Activated naive CD4-positive, alpha-beta T cell treated with anti-CD3 and anti-CD28 coated beads, Interleukin-2, amount 50 U/mL, for 72 hours (primary cell): ENCODE data around the gene SYNM. TPM values are rescaled to one million over a fixed set of nuclear protein-coding genes. Genes with fewer than 3 reads are reported as not detected.

Experiments
- ATAC-seq, 2 donors: fragments of 150-1000 bp; cut with Tn5 transposase; 2 replicates each; pipeline ENCODE4 v1.10.0; 2021; ENCODE audit warnings: mild to moderate bottlenecking in 2 of 2, moderate library complexity in 2 of 2
- DNase-seq, 2 donors: peaks; one replicate each; pipeline ENCODE4 v3.0.0; 2021 to 2022; ENCODE audit warnings: low spot score in 2 of 2
- H3K27ac Mint-ChIP-seq, 2 donors: one replicate each; pipeline ENCODE4 v1.8.0; 2022; ENCODE audit warnings: mild to moderate bottlenecking in 2 of 2, mixed read lengths in 2 of 2
- H3K36me3 Mint-ChIP-seq, 2 donors: one replicate each; pipeline ENCODE4 v1.8.0; 2022; ENCODE audit warnings: mixed read lengths in 2 of 2
- H3K9me3 Mint-ChIP-seq, 2 donors: one replicate each; pipeline ENCODE4 v1.8.0; 2022; ENCODE audit warnings: mixed read lengths in 2 of 2
- total RNA-seq, 2 donors: library from RNA; stranded (reverse); gene quantifications; one replicate each; pipeline ENCODE4 v1.2.3, GENCODE V29; 2022

SYNM gene
- total RNA-seq, 2 donors from 2014 or later = 0.16 to 0.43 TPM

DNA sequence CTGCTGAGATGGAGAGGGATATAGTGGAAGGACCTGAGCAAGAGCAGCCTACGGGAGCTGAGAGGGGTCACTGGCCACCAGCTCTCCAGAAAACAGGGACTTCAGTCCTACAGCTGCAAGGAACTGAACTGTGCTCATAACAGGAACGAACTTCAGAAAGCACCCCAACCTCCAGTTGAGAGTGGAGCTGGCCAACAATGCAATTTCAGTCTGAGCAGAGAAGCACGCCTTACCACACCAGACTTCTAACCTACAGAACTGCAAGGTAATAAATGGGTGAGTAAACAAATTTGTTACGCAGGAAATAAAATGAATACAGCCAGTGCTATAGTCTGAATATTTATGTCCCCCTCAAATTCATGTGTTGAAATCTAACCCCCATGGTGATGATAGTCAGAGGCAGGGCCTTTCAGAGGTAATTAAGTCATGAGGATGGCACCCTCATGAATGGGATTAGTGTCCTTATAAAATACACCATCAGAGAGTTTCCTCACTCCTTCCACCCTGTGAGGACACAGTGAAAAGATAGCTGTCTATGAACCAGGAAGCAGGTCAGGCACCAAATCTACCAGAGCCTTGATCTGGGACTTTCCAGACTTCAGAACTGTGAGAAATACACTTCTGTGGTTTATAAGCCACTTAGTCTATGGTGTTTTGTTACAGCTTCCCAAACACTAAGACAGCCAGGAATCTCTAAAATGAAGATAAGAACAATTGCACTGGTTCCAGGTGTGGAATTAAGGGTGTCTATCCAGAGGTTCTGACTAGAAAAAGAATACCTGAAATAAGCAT is 58.6 kb downstream of the SYNM start:
- ATAC-seq = no peak
- no peak for DNase-seq
- Mint-ChIP-seq H3K36me3 (no peaks in the 10 kb centered on the region), H3K9me3 (no peaks in the 10 kb centered on the region), H3K27ac (no peak overlapping the region)

GRCh38 chr15:99164119-99164518 is 59.2 kb downstream of the SYNM start:
- ATAC-seq = no peak
- no peak for DNase-seq
- Mint-ChIP-seq H3K9me3 (no peaks in the 10 kb centered on the region), H3K27ac (no peak overlapping the region), H3K36me3 (no peaks in the 10 kb centered on the region)

- DNase-seq (no peak), ATAC-seq (no peak)
- Mint-ChIP-seq H3K9me3 (no peaks in the 10 kb centered on the region), H3K27ac (no peak overlapping the region), H3K36me3 (no peaks in the 10 kb centered on the region)
Measured at GRCh38 chr15:99165020-99165790, 60.3 kb downstream of the SYNM start.

GRCh38 chr15:99165956-99166689 is 61.2 kb downstream of the SYNM start:
- DNase-seq = no peak
- H3K27ac Mint-ChIP-seq = no peak overlapping the region
- H3K9me3 Mint-ChIP-seq = no peaks in the 10 kb centered on the region
- no peaks in the 10 kb centered on the region for H3K36me3 Mint-ChIP-seq
- ATAC-seq = no peak

DNA sequence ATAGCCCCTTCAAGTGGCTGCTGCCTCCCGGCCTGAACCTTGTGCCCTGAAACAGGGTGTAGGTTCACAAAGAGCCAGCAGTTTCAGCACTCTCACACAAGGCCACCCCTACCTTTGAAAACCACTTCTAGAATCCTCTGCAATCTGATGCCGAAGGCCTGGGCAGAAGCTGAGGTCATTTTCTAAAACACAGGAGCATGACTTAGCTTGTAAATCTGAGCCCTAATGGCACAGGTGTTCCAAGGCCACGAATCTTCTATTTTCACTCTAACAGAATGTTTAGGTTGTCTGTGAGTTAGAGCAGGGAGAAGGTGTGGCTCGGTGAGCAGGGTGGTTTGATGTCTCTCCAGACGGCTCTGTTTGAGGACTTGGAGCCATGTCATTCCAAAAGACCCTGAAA is 62.3 kb downstream of the SYNM start:
- no peaks in the 10 kb centered on the region for H3K36me3 Mint-ChIP-seq
- no peaks in the 10 kb centered on the region for H3K9me3 Mint-ChIP-seq
- ATAC-seq = no peak
- no peak overlapping the region for H3K27ac Mint-ChIP-seq
- DNase-seq = no peak

DNA sequence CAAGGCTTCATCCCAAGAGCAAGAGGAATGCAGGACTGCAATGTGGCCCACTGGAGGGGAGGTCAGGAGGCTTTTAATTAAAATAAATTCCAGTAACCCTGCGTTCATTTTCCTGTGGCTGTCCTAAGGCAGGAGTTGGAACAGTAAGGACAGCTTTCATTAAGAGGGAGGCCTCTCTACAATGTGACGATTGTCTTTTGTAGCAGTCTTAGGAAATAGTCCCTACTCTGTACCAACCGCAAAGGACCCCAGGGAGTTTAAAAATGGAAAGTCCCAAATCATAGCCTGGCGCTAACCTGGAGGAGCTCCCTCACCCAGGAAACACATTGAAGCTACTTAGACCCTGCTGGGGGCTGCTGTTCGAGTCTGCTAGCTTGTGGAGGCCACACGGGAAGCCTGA is 62.8 kb downstream of the SYNM start:
- Mint-ChIP-seq H3K27ac (no peak overlapping the region), H3K9me3 (no peaks in the 10 kb centered on the region), H3K36me3 (no peaks in the 10 kb centered on the region)
- no peak for ATAC-seq
- no peak for DNase-seq

- Mint-ChIP-seq H3K27ac (peak overlapping the region; percentile 40 to 61), H3K9me3 (no peaks in the 10 kb centered on the region), H3K36me3 (no peaks in the 10 kb centered on the region)
- DNase-seq (no peak), ATAC-seq (no peak)
Measured at GRCh38 chr15:99168601-99169580, 64.0 kb downstream of the SYNM start.

DNA sequence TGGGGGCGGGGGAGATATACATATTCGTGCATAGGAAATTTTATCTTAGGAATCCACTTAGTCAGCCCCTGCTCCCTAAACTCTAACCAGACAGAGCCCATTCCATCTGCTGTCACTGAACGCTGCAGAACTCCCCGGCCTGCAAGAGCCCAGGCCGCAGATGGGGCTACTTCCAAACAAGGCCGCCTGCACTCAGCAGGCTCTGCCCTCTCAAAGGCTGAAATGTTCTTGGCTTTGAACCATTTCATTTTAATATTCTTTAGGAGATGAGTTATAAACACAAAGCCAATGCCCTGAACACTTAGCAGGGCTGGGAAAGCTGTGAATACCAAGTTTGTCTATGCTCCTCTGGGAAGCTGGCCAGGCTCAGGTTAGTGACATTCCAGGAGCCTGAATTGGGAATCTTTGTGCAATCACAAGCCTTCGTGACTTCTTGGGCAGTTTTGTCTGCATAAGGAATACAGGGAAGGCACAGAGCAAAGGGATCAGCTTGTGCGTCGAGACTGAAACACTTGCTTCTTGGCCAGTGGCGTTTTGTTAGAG is 65.0 kb downstream of the SYNM start:
- Mint-ChIP-seq H3K36me3 (no peaks in the 10 kb centered on the region), H3K27ac (no peak overlapping the region), H3K9me3 (no peaks in the 10 kb centered on the region)
- no peak for DNase-seq
- ATAC-seq = no peak

DNA sequence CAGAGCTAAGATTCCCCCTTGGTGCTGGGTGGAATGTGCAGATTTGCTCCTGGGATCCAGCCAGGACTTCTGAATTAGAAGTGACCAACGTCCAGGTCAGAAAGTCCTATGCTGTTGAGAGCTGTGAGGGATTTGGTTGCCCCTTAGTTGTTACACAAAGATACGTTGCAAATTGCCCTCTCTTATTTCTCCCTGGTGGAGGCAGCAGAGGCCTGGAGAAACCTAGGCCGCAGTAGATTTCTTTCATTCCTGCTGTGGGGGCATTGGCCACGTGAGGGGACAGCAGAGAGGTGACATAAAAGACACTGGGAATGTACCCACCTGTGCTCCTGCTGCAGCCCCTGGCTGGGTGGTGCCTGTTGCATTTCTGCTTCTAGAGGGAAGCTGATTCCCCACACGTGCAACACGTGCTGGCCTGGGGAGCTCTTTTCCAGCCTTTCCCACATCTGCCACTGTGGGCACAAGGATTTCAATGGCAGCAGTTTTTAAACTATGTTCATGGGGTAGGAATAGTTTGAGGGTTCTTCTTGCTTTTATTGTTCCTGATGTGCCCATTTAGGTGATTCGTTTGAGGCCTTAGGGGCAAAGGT is 65.7 kb downstream of the SYNM start:
- ATAC-seq (no peak), DNase-seq (no peak)
- no peak overlapping the region for H3K27ac Mint-ChIP-seq
- H3K36me3 Mint-ChIP-seq = no peaks in the 10 kb centered on the region
- no peaks in the 10 kb centered on the region for H3K9me3 Mint-ChIP-seq

DNA sequence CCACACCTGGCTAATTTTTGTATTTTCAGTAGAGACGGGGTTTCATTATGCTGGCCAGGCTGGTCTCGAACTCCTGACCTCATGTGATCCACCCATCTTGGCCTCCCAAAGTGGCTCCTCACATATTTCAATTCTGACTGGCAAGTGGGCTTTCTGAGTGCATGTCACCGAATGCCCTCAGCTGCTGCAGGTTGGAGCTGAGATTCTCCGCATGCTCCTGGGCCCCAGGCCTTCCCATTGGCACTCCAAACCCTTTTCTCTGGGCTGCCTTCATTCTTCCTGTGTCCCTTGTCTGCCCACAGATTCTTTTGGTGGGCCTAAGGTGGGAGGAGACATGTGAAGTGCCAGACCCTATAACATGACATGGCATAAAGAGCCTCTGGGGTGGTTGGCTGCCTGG is 67.3 kb downstream of the SYNM start:
- ATAC-seq = no peak
- no peaks in the 10 kb centered on the region for H3K9me3 Mint-ChIP-seq
- no peak for DNase-seq
- no peaks in the 10 kb centered on the region for H3K36me3 Mint-ChIP-seq
- no peak overlapping the region for H3K27ac Mint-ChIP-seq

GRCh38 chr15:99172989-99173388 is 68.1 kb downstream of the SYNM start:
- no peak for DNase-seq
- no peak for ATAC-seq
- Mint-ChIP-seq H3K27ac (no peak overlapping the region), H3K9me3 (no peaks in the 10 kb centered on the region), H3K36me3 (no peaks in the 10 kb centered on the region)

GRCh38 chr15:99174567-99175395 is 69.9 kb downstream of the SYNM start:
- ATAC-seq = no peak
- Mint-ChIP-seq H3K9me3 (no peaks in the 10 kb centered on the region), H3K36me3 (no peaks in the 10 kb centered on the region), H3K27ac (no peak overlapping the region)
- no peak for DNase-seq

GRCh38 chr15:99176757-99177156 is 71.9 kb downstream of the SYNM start:
- Mint-ChIP-seq H3K9me3 (no peaks in the 10 kb centered on the region), H3K27ac (no peak overlapping the region), H3K36me3 (no peaks in the 10 kb centered on the region)
- DNase-seq = no peak
- no peak for ATAC-seq

DNA sequence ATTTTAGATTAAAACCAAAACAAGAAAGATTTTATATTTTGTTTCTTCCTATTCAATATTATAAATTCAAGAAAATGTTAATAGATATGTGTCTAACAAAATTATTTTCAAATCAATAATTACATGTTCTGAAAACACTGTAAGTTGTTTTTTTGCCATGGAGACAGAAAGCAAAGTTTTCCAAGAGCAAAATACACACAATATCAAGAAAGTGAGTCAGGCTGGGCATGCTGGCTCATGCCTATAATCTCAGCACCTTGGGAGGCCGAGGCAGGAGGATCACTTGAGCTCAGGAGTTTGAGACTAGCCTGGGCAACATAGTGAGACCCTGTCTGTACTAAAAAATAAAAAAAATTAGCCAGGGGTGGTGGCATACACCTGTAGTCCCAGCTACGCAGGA is 72.8 kb downstream of the SYNM start:
- no peak for ATAC-seq
- H3K9me3 Mint-ChIP-seq = no peaks in the 10 kb centered on the region
- no peak overlapping the region for H3K27ac Mint-ChIP-seq
- no peaks in the 10 kb centered on the region for H3K36me3 Mint-ChIP-seq
- no peak for DNase-seq
